DOHH2 (cell line): ENCODE data around the gene TMPRSS13.

Experiments
- CTCF ChIP-seq: fragments of 200-600 bp; sonication (generic); IDR thresholded peaks from one replicate; pipeline ENCODE4 v1.5.1; 2014; ENCODE audit warnings: antibody characterized with exemption, mild to moderate bottlenecking, low read depth, low read length; ENCODE audit not compliant: poor library complexity, severe bottlenecking
- EZH2phosphoT487 ChIP-seq: fragments of 200-600 bp; sonication (generic); IDR thresholded peaks from 2 replicates; pipeline ENCODE4 v1.6.1; 2017; ENCODE audit warnings: borderline replicate concordance, mild to moderate bottlenecking, antibody characterized with exemption, low read length, moderate library complexity, mixed read lengths

GRCh38 chr11:117911694-117912093 lies 17.5 kb downstream of the TMPRSS13 start:
- no peak for TF ChIP-seq CTCF
- TF ChIP-seq EZH2phosphoT487 = no peak
